GM18909 (cell line): ENCODE data around the gene SHISA7.

Experiments
- ATAC-seq: cut with Tn5 transposase; IDR thresholded peaks from one replicate; pipeline ENCODE4 v1.9.1; 2021; ENCODE audit warnings: mild to moderate bottlenecking; ENCODE audit not compliant: unreplicated experiment, poor library complexity

SHISA7 gene

DNA sequence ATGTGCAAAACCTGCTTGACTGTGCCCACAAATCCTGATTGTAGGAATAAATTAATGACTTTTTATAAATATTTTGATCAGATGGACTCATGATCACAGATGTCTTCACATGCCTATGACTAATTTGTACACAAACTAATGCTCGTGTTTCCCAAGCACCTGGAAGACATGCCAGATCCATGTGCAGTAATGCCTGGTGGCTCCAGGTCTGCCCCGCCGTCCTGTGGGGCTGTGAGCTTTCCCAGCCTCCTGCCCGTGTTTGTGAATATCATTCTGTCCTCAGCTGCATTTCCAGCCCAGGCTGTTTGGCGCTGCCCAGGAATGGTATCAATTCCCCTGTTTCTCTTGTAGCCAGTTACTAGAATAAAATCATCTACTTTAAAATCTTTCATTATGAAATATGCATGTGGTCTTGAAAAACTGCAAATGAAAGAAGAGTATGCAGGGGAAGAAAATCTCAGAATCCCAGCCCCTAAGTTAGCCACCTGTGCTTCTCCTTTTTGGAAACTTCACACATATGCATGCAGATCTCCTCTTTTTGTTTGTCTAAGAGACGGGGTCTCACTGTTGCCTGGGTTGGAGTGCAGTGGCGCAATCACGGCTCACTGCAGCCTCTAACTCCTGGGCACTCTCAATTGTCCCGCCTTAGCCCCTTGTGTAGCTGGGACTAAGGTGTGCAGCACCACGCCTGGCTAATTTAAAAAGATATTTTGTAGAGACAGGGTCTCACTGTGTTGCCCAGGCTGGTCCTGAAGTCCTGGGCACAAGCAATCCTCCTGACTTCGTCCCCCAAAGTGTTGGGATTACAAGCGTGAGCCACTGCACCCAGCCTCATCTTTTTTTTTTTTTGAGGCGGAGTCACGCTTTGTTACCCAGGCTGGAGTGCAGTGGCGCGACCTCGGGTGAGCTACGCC is 51.1 kb downstream of the SHISA7 start:
- no peak for ATAC-seq

DNA sequence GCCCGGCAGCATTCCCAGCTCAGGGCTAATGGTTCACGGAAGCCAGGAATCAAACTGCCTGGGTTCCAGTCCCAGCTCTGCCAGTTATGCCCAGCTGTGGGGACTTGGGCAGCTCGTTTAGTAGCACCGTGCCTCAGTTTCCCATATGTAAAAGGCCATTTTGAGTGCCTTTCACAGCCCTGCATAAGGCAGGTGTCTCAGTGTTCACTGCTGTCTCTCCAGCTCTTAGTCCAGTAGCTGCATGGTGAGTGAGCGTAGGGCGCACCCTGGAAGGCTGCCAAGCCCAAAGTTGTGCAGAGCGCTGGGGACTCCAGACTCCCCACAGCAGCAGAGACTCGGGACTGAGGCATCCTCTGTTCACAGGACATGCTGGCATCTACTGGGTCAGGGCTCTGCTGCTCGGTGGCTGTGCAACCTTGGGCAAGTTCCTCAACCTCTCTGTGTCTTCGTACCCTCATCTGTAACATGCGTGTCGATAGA is 51.9 kb downstream of the SHISA7 start:
- ATAC-seq = no peak

DNA sequence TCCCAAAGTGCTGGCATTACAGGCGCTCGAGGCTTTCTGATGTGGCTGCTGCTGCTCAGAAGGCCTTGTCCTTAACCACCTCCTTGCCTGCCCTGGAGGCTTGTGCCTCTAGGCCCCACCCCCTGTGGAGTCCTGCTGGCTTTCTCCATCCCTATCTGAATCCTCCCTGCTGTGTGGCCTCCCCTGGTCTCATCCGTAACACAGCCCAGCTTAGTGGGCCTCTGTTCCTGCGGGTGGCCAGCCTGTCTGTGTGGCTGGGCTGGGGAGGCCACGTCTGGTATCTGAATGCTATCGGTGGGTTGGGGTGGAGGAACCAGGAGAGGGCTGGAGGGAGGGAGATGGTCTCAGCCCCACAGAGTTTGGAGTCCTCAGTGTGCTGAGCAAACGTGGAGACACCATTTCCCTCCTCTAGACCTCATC is 52.6 kb downstream of the SHISA7 start:
- no peak for ATAC-seq

DNA sequence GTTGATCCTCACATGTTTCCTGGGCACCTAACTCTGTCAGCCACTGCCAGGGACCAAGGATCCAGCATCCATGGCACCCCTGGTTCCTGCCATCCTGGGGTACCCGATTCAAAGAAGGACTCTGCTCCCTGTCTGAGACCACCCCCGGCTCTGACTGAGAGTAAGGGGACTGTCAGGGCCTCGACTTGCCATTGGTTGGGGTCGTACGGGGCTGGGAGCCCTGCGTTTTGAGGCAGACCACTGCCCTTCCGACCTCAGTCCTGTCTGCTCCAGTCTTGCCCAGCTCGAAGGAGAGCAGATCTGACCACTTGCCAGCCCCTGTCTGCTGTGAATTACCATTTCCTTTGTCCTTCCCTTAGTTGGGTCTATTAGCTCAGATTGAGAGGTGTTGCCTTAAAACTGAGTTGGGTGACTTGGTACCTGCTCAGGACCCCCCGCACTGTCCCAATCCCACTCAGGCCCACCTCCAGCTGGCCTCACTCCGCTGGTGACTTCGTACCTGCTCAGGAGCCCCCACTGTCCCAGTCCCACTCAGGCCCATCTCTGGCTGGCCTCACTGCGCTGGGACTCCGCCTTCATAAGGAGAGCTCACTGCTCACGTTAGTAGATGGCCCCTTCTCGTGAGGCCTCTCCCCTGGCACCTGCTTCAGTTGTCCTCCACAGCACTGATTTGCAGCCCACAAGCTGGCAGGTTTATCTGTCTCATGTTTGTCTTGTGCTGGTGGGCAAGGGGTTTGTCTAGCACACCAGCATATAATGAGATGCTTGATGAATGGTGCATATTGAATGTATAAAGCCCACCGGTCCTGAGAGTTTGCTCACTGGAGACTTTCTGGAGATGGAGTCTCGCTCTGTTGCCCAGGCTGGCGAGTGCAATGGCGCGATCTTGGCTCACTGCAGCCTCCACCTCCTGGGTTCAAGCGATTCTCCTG is 53.4 kb downstream of the SHISA7 start:
- ATAC-seq = no peak

DNA sequence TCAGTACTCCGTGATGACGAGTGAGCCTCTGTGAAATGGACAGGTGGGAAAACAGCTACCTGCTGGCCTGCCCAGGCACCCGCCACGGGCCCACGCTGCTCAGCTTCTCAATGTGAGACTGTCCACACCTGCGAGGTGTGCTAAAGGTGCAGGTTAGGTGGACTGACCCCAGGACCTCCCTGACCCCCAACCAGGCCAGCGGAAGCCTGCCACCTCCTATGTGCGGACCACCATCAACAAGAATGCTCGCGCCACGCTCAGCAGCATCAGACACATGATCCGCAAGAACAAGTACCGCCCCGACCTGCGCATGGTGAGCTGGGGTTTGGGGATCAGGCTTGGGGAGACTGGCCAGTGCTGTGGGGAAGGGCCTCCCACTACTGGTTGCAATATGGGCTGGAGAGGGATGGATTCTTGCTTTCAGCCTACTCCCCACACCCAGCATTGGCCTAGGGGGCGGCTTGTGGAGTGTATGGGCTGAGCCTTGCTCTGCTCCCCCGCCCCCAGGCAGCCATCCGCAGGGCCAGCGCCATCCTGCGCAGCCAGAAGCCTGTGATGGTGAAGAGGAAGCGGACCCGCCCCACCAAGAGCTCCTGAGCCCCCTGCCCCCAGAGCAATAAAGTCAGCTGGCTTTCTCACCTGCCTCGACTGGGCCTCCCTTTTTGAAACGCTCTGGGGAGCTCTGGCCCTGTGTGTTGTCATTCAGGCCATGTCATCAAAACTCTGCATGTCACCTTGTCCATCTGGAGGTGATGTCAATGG is 55.2 kb downstream of the SHISA7 start:
- ATAC-seq = no peak

DNA sequence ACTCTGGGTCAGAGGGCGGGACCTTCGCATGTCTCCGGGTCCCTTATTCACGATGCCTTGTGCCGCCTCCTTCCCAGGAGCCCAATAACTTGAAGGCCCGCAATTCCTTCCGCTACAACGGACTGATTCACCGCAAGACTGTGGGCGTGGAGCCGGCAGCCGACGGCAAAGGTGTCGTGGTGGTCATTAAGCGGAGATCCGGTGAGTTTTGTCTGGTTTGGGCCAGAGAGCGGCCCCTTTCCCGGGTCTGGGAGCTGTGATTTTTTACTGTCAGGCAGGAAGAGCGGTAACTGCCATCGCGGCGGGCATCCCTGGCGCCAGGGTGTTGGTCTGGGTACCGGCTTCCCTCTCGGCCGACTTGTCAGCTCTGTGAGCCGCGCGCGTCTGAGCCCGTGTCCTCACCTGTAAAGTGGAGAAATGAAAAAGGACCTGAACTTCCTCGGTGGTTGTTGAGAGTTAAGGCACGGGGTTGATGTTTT is 56.6 kb downstream of the SHISA7 start:
- ATAC-seq = no peak

DNA sequence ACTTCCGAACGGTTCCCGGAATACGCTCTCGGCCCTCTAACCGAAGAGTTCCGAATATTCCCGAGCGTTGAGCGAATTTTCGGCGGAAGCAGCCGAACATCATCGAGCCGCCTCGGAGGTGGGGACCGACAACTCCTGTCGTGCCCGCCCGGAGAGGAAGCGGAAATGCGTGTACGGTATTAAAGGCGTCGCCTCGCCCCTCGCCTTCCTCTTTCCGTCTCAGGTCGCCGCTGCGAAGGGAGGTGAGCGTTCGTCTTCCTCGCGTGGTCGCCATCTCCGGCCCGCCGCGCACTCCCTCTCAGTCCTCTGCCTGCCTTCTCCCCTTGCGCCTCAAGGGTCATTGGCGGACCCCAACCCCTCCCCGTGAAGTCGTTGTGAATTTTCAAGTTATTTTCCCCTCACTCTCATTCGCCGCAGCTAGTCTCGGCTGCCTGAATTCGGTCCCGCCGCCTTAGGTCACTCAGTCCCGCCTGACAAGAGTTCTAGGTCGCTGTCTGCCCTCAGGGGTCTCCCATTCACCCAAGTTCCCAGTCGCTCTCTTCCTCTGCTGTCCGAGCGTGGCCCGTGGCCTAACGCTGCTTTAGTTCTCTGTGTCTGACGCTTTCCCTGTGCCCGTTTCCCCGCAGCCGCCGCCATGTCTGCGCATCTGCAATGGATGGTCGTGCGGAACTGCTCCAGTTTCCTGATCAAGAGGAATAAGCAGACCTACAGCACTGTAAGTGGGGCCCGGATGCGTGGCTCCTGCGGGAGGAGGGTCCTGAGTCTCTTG is 57.2 kb downstream of the SHISA7 start, which contains the start of gene RPL28:
Gene RPL28 (plus strand): TSS at position 209 of the 769 bp plus-strand sequence. CDS start 426 bp downstream, at position 635.
- ATAC-seq = peak; percentile 66

DNA sequence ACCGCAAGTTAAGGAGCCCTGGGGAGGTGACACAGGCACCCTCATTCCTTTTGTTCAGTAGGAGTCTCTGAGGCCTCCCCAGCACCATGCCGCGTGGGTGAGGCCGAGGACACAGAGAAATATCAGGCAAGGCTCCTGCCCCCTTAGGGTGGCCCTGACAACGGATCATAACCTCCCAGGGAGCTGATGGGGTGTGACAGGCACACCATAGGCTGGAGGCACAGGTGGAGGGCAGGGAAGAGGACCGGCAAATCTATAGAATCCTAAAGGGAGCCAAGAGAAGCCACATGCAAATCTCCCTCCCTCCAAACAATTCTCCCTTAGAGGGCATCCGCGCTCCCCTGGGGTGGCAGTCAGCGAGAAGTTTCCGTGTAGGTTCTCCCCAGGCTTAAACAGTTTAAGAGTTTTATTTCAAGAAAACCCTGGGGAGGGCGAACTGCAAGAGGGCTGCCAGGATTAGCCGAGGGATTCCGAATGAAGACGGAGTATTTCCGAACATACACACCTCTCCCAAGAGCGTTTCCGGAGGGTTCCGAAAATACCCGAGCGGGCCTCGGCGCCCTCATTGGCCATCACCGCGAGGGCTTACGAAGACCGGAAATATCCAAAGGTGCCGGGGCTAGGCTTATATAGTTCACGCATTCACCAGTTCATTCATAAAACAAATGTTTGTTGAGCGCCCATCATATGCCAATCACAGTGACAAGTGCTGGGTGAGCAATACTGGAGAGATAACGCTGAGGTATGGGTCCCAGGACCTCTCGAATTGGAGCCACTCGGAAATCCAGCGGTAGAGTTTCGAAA is 58.0 kb downstream of the SHISA7 start:
- ATAC-seq = peak; percentile 56

DNA sequence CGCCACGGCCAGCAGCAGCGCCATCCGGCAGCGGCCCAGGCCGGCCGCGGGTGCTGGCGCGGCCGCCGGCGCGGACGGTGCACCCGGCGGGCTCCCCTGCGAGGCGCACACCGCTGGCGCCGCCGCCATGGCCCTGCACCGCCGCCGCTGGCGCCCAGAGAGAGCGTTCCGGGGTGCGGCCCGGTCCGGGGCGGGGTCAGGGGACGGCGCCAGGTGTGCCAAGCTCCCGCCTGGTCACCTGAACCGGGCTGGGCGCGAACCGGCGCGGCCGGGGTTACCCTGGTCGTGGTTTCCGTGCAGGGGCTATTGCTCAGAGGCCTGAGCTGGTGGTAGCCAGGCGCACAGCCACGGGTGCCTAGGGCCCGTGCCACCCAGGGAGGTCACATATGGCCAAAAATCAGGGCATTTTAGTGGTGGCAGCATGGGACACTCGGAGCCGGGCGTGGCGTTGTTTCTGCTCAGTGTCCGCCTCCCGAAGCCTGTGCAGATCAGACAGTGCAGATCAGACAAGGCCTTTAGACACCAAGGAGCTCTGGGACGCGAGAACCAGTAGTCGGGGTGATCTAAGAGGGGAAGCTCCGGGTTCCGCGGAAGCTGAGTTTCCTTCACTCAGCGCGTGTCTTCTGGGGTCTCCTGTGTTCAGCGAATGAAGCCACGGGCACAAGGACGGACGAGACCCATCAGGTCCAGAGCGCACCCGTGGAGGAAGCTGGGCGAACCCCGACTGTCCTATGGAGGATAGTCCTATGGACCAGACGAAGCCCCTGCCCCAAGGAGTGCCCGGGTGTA is 58.8 kb downstream of the SHISA7 start, which contains the start of gene TMEM238:
Gene TMEM238 (minus strand): TSS at position 162 of the 789 bp plus-strand sequence. CDS start 33 bp downstream, at position 129.
- no peak for ATAC-seq

DNA sequence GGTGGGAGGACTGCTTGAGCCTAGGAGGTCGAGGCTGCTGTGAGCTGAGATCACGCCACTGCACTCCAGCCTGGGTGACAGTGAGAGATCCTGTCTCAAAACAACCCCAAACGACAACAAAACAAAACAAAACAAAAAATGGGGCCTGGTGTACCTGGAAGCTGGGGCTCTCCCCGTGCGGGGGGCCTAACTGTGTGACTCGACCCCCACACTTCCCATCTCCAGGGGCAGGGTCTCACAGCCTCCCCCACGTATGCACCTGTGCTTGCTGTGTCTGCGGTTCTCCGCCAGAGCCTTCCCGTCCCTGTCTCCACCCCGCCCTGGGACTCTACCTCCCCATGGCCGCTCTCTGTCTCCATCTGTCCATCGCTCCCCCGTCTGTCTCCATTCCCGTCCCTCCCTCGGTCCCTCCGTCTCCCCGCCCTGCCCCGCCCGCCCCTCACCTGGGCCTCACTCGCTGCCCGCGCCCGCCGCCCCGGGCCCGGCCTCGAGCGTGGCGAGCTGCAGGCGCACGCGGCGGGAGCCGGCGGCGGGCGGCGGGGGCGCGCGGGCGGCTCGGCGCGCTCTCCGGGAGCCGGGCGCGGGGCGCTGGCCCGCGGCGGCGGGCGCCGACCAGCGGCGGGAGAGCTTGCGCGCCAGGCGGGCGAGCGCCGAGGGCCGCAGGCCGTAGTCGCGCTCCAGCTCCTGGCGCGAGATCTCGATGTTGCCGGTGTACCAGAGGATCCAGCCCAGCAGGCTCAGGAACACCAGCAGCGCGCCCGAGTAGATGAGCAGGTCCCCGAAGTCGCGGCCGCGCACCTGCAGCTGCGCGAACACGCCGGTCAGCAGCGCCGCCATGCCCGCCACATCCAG is 59.6 kb downstream of the SHISA7 start:
- ATAC-seq = no peak

DNA sequence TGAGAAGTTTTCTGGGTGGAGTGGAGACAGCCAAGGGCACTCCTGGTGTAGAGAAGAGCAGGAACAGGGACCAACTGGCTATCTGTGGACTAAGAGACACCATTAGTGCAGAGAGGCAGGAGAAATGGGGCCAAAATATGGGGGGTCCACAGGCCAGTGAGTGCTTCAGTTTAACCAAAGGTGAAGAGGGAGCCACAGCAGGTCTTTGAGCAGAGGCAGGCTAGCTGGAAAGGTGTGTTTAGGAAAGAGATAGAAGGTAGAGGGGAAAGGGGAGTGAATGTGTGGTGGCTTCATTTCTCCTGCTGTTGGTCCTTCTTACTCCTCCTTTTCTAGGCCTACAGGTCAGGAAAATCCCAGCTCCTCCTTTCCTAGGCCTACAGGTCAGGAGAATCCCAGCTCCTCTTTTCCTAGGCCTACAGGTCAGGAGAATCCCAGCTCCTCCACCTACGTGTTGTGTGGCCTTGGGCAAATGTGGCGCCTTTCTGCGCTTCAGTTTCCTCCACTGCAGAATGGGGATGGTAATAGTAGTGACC is 60.5 kb downstream of the SHISA7 start:
- ATAC-seq = no peak

DNA sequence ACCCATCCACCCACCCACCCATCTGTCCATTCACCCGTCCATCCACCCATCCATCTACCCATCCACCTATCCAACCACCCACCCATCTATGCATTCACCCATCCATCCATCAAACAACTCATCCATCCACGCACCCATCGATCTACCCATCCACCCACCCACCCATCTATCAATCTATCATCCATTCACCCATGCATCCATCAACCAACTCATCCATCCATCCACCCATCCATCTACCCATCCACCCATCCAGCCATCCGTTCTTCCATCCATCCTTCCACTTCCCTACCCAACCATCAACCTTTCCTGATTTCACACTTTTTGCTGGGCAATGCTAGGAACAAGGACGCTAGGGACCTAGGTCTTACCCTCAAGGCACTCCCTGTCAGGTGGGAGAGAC is 61.1 kb downstream of the SHISA7 start:
- no peak for ATAC-seq

DNA sequence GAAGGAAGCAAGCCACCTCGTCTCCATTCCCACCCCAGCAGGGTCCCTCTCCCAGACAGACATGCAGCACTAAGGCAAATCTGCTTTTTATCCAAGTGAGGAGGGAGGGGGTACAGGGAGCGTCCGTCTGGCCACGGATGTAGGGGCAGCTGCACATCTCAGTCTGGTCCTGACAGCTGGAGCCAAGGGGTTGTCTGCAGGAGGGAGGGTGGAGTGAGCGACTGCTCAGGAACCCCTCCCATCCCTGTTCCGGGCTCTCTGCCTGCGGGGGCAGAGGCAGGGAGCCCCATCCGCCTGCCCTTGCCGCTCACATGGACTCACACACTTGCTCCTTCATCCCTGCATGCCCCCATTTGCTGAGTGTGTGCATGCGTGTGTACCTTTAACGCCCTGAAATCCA is 63.9 kb downstream of the SHISA7 start:
- ATAC-seq = no peak
